GM19397 (cell line): ENCODE data around the gene CYSTM1.

Source experiments
- ATAC-seq: cut with Tn5 transposase; IDR thresholded peaks from one replicate; pipeline ENCODE4 v1.9.1; 2021; ENCODE audit warnings: mild to moderate bottlenecking, moderate library complexity; ENCODE audit not compliant: unreplicated experiment

The CYSTM1 gene, protein sequence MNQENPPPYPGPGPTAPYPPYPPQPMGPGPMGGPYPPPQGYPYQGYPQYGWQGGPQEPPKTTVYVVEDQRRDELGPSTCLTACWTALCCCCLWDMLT

DNA sequence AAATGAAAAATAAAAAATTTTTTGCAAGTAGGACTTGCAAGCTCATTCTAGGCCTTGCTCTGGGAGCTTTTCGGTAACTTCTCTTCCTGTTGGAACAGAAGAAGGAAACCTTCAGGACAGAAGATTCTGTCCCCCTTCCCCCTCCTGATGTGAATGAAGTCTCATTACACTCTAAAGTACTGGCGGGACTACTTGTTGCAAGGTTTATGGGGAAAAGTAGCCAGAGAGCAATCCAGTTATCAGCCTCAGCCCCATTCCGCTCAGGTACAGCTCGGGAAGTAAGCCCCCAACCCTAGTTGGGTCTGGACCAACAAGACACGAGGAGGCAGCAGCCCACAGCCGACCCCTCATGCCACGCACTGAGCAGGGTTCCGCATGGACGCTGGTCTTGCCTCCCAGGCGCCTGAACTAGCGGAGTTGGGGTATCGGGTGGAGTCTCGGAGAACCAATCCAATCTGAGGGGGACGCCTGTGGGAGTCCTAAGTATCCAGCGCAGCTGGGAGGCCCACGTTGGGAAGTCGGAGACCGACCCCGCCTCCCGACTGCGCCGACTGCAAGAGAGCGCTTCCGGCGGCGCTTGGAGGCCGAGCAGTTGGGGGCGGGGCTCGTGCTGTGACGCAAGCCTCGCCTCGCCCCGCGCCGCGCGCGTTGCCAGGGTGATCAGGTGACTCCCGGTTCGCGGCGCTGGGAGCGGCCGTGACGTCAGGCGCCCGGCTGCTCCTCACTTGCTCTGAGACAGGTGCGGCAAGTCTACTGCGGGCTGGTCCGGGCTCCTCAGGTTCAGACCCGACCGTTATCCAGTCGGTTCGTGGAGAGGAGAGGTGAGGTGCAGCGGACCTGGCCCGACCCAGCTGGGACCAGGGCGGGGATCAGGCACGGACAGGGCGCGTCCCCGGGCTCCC, at the start of gene CYSTM1:
TSS of gene CYSTM1 (plus strand) at position 724 of the 902 bp plus-strand sequence. CDS start 19,278 bp downstream, outside the sequence.
- ATAC-seq: peak; percentile 93

DNA sequence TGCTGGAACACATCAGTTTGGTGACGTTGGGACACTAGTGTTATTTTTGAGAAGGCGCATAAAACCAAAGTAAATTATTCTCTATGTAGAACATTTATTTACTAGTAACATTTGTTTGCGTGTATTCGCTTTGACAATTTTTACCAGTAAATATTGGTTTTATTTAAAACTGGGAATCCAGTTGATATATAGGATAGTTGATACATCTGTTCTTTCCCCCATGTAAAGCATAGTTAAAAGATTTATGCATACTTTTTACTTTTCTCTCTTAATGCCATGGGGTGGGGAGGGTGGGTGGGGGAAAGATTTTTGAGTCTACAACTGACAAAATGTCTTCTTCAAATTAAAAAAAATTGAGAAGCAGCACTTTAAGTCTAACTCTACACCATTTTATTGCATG, 49.4 kb upstream of the CYSTM1 start, which contains the start of gene IGIP:
TSS of gene IGIP (plus strand) at position 301 of the 400 bp plus-strand sequence. CDS start 2,540 bp downstream, outside the sequence.
- ATAC-seq: no peak

DNA sequence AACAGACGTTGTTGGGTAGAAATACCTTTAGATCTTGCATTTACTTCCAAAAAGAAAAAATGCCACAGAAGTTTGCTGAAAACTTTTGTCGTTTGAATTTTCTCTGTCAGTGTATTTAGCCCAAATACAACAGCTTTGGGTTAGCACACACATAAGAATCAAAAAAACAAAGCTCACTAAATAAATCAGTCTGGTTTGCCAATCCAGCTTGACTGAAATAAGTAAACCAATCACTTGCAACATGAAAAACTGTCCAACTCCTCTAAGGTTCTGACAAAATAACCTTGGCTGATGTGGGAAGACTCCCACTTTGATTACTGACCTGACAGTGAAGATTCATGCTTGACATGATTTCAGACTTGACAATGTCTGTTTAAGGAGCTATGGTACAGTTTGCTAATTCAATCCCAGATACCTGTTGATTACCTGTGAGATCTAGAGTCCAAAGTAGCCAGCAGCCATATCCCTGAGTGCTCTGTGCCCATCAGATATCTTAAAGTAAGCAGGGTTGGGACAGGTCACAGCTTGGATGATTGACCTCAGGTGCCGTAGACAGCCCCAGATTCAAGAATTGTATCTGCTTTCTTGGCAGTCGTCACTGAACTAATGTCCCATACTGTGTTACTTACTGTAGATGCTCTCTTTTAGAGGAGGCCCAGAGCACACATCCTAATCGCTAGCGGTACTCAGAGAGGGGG, 48.5 kb upstream of the CYSTM1 start:
- ATAC-seq: no peak

DNA sequence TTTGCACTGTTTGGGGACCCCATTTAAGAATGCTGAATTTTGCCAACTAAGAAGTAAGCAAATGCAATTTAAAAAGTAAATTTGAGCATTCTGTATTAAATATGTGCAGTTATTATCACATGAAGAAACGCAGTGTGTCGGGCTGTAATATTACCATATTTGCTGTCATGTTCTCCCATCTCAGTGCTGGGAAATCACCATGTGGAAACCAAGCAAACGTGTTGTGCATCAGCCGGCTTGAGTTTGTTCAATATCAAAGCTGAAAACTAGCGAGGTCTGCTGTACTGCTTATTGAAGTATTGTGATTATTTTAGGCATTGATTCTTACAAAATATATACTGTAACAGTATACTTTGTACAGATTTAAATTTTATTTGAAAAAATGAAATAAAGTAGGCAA, 46.6 kb upstream of the CYSTM1 start:
- ATAC-seq: no peak

DNA sequence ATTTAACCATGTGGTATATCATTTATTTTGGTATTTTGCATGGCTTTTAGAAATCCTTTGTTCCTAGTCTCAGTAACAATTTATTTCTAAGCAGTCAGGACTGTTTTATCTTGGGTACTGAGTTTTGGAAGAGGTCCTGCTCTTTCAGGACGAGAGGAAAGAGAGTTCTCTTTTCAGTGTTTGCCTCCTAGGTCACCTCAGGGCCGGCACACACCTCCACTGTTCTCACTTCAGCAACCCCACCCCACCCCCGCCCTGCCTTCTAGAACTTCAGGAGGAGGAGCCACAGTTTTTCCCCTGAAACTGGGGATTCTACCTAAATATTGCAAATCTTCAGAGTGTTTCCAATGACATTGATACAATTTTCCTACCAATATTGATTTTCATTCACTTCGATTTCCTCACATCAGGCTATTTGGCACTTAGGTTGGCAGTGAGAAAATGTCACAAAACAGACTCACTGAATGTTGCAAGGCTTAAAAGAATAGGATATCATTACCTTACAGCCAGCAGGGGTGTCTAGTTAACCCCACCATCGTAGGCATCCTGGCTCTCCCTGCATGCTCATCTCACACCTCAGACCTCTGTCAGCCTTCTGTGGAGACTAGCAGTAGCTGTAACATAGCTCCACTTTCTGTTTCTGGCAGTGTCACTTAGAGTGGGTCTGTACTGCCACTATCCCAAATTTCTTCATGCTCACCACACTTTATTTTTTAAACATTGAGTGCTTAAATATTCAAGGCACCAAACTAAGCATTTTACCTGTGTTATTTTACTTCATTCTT, 43.8 kb upstream of the CYSTM1 start:
- no peak for ATAC-seq

DNA sequence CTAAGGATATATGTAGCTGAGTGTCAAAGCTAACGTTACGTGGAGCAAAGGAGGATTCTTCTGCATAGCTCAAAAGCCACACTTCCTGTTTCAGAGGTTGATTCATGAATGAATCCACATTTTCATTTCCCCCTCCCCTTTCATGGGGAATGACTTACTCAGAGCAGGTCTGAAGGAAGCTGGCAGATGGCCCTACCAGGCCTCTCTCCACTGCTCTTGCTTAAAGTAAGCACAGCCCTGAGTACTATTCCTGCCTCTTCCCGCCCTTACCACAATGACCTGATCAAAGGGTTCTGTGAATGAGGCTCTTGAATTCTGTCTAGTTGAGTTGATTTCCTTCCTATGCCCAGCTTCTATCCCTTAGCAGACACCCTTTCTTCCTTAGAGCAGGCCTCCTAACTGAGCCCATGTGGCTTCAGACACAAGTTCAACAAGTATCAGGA, 43.0 kb upstream of the CYSTM1 start:
- ATAC-seq: no peak

DNA sequence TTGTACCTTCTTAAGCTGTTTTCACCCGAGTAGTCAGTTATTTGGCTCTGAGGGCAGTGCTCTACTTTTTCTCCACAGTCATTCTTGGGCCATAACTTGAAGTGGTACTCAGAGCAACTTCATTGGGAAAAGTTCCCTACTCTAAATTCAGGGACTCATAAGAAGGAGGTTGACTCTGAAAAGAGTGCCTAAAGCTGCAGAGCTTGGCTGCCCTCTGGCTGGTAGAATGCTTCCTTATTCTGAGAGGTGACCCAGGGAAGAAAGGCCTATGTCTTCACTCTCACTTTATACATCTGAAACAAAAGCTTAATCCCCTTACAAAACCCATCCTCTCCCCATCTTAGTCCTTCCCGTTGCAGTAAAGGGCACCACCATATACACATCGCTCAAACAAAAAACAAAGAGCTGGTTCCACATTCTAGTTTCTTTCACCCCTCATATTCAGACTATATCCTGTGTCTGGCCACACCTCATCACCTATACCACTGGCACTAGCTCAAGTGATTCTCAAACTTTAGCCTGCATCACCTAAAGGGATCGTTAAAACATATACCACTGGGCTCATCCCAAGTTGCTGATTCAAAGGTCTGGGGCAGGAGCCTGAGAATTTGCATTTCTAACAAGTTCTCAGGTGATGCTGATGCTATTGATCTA, 41.3 kb upstream of the CYSTM1 start:
- ATAC-seq: no peak

DNA sequence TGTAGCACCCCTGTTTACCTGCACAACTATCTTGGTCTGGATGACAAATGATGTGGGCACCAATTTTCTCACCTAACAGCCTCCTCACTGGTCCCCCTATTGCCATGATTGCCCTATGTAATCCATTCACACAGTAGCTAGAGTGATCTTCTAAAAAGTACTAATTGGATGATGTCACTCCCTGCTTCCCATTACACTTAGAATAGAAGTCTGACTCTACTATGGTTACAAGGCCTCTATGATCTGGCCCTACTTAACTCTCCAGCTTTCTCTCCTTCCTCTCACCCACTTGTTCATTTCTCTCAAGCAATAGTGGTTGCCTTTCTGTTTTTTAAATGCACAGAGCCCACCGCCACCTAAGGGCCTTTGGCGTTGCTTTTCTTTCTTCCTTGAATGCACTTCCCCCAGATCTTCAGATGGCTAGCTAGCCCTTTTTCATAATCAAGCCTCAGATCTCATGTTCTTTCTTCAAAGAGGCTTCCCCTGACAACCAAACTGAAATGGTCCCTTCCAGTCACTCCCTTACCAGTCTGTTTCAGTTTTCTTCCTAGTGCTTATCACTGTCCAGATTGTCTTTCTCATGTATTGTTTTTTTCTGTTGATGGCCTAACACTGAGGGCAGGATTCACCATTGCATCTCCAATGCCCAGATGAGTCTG, 40.6 kb upstream of the CYSTM1 start:
- ATAC-seq: no peak

DNA sequence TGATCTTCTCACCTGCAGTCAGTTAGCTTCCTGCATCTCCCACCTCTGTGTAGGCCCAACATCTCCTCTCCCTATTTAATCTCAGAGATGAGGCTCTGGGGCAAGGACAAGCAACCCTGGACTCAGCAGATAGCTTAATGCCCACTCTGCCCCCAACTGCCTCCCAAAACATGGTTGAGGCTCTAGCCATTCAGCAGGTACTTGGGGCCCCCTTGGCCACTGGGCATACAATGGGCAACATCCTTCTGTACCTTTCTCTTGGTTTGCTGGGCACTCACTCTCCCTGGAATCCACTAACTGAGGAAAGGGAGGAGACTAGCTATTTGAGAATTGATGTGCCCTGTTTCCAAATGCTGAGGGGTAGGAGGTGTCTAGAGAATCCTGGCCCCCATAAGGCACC, 39.9 kb upstream of the CYSTM1 start:
- no peak for ATAC-seq

DNA sequence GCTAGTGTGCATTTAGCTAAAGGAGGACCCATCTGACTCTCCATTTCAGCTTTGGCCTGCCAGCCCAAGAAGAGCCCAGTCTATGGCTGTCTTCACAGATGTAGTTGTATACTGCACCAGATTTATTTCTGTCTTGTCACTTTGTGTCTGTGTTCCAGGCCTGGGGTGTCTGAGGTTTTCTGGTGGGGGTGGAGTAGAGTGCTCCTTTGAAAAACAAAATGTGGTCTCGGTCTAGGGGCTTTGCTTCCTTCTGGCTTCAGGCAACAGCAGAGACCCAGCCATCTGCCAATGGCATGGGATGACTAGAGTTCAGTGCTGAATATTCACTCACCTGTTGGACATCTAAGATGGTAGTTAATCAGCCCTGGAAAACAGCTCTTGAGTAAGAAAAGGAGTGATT, 38.4 kb upstream of the CYSTM1 start:
- ATAC-seq: no peak

DNA sequence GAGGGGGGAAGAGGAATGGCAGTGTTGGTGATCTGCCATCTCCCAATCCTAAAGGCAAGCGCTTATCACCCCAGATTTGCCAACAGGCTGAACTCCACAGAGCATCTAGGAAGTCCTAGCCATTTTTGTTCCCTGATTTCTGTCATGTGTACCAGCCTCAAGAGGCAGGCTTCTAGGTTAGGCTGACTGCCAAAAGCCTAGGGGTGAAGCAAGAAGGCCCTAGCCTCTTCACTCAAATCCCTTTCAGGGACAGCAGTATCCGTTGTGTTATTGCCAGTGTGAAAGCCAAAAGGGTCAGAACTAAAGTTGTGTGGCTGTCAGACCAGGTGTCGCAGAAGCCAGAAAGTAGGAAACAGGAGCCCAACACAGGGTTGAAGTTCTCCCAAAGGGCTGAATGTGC, 34.6 kb upstream of the CYSTM1 start:
- ATAC-seq: no peak

DNA sequence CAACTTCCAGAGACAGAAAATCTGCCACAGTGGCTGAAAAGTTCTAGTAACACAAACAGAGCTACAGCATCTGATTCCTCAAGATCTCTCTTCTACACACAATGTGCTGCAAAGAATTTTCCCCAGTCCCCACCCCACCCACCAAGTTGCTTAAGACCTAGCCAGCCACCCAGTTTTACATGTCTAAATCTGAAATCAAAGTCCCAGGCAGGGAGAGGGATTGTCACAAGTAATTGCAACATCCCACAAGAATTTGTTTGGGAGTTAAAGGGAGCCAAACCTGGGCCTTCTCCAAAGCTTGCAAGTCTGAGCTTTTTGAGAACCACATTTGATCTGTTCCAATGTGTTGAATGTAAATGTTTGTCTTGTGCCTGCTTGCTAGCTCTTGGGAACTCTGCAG, 33.7 kb upstream of the CYSTM1 start:
- no peak for ATAC-seq

DNA sequence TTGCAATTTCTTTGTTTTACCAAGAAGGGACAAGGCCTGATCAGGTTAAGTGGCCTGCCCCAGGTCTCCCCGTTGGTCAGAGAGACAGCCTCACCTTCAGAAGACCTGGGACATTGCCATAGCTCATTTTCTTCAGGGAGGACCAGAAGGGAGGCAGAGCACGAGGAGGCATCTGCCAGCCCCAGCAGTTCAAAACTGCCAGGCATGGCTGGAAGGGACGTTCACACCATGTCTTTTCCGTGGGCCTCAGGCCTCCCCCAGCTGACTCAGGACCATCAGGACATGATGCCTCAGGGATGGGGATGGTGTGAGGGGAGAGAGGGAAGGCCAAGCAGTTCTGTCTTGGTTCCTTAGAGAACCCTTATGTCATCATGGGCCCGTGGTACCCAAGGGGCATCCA, 32.7 kb upstream of the CYSTM1 start:
- no peak for ATAC-seq

DNA sequence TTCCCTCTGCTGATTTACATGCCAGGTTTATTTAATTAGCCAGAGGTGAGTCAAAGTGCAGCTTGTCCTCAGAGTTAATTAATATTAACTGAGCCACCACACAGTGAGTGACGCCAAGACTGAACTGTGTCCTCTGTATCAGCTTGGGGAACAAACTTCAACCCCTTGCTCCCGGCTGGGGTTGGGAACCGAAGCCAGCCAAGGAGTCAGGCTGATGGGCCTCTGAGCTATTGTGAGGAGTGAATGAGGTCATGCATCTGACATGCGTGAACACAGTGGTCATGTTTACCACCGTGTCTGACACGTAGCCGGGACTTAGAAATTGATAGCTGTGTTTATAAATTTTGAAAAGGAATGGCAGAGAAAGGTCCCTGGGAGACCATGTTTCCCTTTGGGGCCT, 32.1 kb upstream of the CYSTM1 start:
- no peak for ATAC-seq

DNA sequence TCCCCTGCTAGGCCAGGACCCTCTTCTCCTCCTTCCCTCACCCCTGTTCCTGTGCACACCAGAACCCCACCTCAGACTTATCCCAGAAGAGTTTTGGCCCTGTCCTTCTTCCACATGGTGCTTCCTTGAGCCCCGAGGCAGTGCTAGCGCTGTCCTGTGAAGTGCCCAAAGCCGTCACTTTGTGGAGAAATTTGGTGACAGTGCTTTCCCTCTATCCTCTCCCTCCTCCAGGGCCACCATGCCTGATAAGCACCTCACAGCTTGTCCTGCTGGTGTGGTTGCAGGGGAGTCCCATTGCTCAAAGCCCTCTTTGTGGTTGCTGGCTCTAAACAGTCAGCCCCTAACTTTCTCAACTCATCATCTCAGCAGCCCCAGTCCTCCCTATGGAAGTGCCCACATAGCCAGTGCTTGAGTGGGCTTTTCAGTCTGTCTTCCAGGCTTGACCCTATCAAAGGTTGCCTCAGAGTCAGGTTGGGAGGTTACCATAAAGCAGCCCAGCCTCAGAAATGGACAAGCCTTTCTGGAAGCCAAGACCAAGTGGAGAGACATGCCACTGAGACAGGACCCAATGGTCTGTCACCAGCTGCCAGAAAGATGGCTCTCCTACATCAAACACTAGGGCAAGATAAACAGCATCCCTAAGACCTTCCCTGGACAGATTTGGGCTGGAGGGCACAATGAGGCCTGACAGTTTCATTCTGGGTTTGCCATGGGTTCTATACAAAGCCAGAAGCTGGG, 31.3 kb upstream of the CYSTM1 start:
- ATAC-seq: no peak

DNA sequence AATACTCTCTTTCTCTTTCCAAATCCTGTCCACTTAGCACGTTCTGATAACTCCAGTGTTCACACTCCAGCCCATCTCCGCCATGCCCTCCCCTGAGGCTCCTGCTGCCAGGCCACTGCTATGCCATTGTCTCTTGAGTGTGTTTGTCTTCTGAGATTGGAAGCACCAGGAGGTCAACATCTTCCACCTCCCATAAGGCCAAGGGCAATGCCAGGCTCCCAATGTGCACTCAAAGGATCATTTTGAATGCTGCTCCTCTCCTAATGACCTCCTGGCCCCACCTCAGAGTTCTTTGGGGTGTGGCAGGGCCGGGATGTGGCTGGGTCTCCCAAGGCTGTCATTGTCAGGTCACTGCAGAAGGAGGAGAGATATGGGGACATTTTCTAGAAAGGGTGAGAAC, 29.7 kb upstream of the CYSTM1 start:
- ATAC-seq: no peak

DNA sequence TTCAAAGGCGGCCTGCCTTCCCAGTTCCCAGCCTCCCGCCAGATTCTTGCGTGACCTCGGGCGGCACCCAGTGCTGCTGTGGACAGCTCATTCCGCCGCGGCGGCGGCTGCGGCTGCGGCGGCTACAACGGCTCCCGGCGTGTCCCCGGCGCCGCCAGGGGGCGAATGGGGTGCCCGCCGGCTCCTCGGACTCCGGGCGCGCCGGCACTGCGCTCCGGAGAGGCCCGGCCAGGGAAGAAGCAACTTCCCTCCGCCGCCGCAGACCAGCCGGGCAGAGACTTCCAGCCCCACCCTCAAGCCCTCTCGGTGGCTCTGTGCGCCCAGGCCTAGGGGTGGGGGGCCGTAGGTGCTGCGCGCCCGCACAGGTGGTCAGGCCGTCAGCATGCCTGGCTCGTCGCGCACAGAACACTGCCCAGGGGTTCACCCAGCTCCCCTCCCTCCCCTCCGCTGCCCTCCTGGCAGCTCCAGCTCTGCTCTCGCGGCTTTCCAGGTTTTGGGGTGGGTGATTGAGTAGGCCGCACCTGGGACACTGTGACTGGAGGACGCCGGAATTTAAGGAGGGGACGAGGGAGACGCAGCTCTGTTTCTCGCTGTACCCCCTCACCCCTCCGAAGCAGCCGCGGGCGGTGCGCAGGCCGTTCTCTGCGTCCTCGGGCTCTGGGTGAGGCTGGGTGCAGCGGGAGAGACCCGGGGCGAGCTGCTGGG, 29.0 kb upstream of the CYSTM1 start:
- ATAC-seq: peak; percentile 68

DNA sequence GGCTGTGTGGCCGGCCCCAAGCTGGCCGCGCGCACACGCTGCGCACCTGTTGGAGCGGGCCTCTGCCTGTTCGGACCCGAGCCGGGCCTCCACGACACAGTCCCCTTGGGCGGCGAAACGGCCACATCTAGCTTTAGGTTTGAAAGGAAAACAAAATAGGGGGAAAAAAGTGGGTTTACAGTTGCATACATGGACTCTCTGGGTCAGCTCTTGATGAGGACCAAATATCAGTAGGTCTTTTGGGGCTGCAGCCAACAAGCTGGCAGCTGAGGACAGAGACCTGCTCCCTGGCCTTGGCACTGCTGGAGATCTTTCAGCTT, 28.5 kb upstream of the CYSTM1 start:
- ATAC-seq: no peak

DNA sequence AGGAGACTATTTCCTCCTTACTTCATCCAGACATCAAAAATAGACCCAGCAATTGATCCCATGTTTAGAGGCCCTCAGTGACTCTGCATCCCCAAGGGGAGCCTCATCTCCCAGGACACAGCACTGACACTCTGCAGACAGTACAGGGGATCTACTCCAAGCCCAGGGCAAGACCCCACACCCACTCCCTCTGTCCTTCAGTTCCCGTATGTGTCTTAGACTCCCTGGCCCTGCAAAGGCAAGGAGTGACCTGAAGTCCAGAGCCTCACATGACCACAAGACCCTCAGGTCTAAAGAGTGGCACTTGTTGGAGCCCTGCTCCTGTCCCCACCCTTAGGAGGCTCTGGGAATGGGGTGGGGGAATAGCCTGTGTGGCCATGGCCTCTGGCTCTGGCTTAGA, 27.5 kb upstream of the CYSTM1 start:
- no peak for ATAC-seq
